ENCODE results near the gene NUS1. TPM values are rescaled to one million over a fixed set of nuclear protein-coding genes. Genes with fewer than 3 reads are reported as not detected.
A peak's percentile ranks its signal among the peaks of the same experiment; 100 is the strongest.

NUS1 gene
- total and polyA plus RNA-seq, 2 of the 13 experiments (the other 11 are each of a cell fraction or from before 2014, with no cell fraction given) = 18.3 to 18.6 TPM

- TF ChIP-seq ZHX1 (CRISPR knock-in tag; IDR thresholded peaks at IDR 0.05; ENCODE audit: low read depth) = peak; percentile 92
- peak; percentile 65 for TF ChIP-seq POLR2G (IDR thresholded peaks at IDR 0.05; ENCODE audit: low read depth, low read length)
- no peak for TF ChIP-seq ZNF496 (CRISPR knock-in tag; IDR thresholded peaks at IDR 0.05; ENCODE audit: insufficient replicate concordance)
- no peak for TF ChIP-seq ZNF646 (CRISPR knock-in tag; IDR thresholded peaks at IDR 0.05)
- TF ChIP-seq PATZ1 (CRISPR knock-in tag; IDR thresholded peaks at IDR 0.05) = no peak
- TF ChIP-seq FOXA3 (CRISPR knock-in tag; IDR thresholded peaks at IDR 0.05) = peak; percentile 80
- no peak for TF ChIP-seq ZFP37 (CRISPR knock-in tag; IDR thresholded peaks at IDR 0.05; ENCODE audit: borderline replicate concordance)
- peak; percentile 45; the same call in 1 of the 2 replicates for TF ChIP-seq AHR (CRISPR knock-in tag; IDR thresholded peaks at IDR 0.05)
- no peak for TF ChIP-seq ZBTB37 (CRISPR knock-in tag; IDR thresholded peaks at IDR 0.05)
- TF ChIP-seq ZBTB21 (CRISPR knock-in tag; IDR thresholded peaks at IDR 0.05) = no peak
- peak; percentile 55; the same call in 1 of the 2 replicates for TF ChIP-seq ISL2 (CRISPR knock-in tag; IDR thresholded peaks at IDR 0.05)
- TF ChIP-seq POGZ (CRISPR knock-in tag; IDR thresholded peaks at IDR 0.05) = peak; percentile 100
- no peak for TF ChIP-seq TRAFD1 (CRISPR knock-in tag; IDR thresholded peaks at IDR 0.05; ENCODE audit: borderline replicate concordance)
Measured at GRCh38 chr6:117674991-117675657, at the start of gene NUS1 (continued).

Measured in HepG2 (cell line).